AG04449 (cell line): Measurements from ENCODE around the gene HSDL1.

ENCODE experiments used
- CTCF ChIA-PET: fragments of 350-600 bp; formaldehyde crosslinking; extraction: SDS; loops from one replicate; lab custom pipeline; 2021; ENCODE audit warnings: antibody characterized with exemption; lab: Yijun Ruan, JAX
- POLR2A ChIA-PET: fragments of 400-600, 350-600 bp; formaldehyde crosslinking; extraction: SDS; loops from one replicate; lab custom pipeline; 2020; ENCODE audit warnings: antibody characterized with exemption, inconsistent platforms; lab: Yijun Ruan, JAX
- DNase-seq: peaks from one replicate; pipeline ENCODE4 v3.0.0-alpha.2; 2010; ENCODE audit warnings: low read depth, low spot score
- H3K4me3 ChIP-seq: 2 replicates; pipeline ENCODE4 v1.5.1; 2011; ENCODE audit warnings: low read depth, mild to moderate bottlenecking, control low read depth, low read length
- TF ChIP-seq, protein P1 (sequence below): IDR thresholded peaks from one replicate; pipeline ENCODE4 v1.5.1; 2011; ENCODE audit warnings: mild to moderate bottlenecking, moderate library complexity, low read length, control low read depth, inconsistent platforms; ENCODE audit not compliant: insufficient read depth; ENCODE audit errors: missing control alignments

Gene HSDL1

DNA sequence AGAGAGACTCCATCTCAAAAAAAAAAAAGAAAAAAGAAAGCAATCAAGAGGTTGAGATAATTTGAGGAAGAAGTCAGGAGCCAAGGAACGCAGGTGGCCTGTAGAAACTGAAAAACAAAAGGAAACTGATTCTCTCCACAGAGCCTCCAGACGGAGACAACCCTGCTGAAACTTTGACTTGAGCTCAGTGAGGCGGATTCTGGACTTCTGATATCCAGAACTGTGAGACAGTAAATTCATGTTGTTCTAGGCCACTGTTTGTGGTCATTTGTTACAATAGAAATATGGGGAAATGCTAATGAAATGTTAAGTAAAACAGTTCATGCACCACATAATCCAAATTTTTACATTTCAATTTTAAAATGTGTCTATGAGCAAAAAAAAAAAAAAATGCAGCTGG lies 33.5 kb downstream of the HSDL1 start:
- TF ChIP-seq, protein P1, sequence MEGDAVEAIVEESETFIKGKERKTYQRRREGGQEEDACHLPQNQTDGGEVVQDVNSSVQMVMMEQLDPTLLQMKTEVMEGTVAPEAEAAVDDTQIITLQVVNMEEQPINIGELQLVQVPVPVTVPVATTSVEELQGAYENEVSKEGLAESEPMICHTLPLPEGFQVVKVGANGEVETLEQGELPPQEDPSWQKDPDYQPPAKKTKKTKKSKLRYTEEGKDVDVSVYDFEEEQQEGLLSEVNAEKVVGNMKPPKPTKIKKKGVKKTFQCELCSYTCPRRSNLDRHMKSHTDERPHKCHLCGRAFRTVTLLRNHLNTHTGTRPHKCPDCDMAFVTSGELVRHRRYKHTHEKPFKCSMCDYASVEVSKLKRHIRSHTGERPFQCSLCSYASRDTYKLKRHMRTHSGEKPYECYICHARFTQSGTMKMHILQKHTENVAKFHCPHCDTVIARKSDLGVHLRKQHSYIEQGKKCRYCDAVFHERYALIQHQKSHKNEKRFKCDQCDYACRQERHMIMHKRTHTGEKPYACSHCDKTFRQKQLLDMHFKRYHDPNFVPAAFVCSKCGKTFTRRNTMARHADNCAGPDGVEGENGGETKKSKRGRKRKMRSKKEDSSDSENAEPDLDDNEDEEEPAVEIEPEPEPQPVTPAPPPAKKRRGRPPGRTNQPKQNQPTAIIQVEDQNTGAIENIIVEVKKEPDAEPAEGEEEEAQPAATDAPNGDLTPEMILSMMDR = no peak
- POLR2A ChIA-PET = interaction anchor here (0.7 kb wide), 1 partner anchor 27 kb away, joined by 3 read pairs; no protein-coding TSS in a partner anchor
- H3K4me3 ChIP-seq = no peak overlapping the region
- CTCF ChIA-PET = interaction anchor here (0.9 to 1.5 kb wide), 4 partner anchors 10 to 45 kb away, joined by 3 to 5 read pairs (median 4); no protein-coding TSS in a partner anchor
- no peak for DNase-seq

DNA sequence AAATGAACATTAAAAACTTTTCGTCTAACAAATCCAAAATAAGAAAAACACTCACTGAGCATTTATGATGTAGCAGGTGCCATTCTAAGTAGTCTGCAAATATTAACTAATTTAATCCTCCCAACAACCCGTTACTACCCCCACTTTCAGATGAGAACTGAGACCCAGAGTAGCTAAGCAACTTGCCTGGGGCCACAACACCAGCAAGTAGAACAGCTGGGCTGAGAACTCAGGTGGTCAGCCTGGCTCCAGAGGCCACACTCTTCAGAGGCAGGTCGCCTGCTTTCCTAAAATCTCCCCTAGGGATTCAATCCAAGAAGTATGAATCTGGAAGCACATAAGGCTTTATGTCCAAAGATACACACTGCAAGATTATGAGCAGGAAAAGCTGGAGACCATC lies 34.5 kb downstream of the HSDL1 start:
- POLR2A ChIA-PET = no interaction called here
- TF ChIP-seq, protein P1 = no peak
- DNase-seq = no peak
- no peak overlapping the region for H3K4me3 ChIP-seq
- CTCF ChIA-PET = interaction anchor here (1.2 to 1.5 kb wide), 4 partner anchors 13 to 65 kb away, joined by 3 to 5 read pairs (median 4); no protein-coding TSS in a partner anchor

DNA sequence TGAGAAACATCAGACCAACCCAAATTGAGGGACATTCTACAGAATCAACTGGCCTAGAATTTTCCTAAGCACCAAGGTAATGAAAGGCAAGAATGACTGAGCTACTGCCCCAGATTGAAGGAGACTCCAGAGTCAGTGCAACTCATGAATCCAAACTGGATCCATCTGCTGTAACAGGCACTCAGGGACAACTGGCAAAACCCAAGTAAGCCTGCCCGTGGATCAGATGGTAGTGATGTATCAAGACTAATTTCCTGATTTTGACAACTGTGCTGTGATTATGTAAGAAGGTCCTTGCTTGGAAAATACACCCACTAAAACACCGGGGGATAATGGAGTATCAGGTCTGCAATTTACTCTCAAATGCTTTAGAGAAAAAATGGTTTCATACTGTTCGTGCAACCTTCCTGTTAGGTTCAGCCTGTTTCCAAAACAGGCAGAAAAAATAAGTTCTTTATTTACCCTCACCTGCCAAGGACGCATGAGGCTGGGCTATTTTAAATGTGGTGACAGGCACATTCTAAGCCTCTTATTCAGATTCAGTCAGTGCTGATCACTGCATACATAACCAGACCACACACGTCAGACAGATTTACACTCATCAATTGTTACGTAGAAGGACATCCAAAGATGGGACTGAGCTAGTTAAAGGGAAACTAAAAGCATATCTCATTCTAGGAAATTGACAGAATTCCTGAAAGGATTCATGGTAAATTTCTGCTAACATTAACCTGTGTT lies 35.2 kb downstream of the HSDL1 start:
- TF ChIP-seq, protein P1 = no peak
- CTCF ChIA-PET = interaction anchor here (1.2 to 2.1 kb wide), 4 partner anchors 12 to 77 kb away, joined by 3 to 5 read pairs (median 4); partner anchors contain the start of gene TAF1C
- no peak for DNase-seq
- no peak overlapping the region for H3K4me3 ChIP-seq
- POLR2A ChIA-PET = no interaction called here

DNA sequence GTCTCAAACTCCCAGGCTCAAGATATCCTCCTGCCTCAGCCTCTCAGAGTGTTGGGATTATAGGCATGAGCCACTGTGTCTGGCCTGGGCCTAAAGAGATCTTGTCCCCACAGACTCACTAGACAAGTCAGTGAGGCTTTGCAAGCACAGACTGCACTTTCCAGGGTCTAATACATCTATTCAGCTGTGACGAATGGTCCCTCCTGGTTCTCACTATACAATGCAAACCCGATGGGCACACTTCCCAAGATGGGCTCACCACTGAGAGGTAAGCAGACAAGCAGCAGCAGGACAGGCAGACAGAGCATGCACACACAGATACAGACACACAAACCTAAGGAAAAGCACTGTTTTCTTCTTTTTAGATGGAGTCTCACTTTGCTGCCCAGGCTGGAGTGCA lies 37.1 kb downstream of the HSDL1 start:
- no peak for DNase-seq
- ChIA-PET CTCF (interaction anchor here (0.8 to 4.5 kb wide), 2 partner anchors 8 to 42 kb away, joined by 3 to 20 read pairs; partner anchors contain the start of gene MBTPS1), POLR2A (interaction anchor here (0.6 kb wide), 1 partner anchor 192 kb away, joined by 3 read pairs; no protein-coding TSS in a partner anchor)
- H3K4me3 ChIP-seq = no peak overlapping the region
- TF ChIP-seq, protein P1 = no peak

DNA sequence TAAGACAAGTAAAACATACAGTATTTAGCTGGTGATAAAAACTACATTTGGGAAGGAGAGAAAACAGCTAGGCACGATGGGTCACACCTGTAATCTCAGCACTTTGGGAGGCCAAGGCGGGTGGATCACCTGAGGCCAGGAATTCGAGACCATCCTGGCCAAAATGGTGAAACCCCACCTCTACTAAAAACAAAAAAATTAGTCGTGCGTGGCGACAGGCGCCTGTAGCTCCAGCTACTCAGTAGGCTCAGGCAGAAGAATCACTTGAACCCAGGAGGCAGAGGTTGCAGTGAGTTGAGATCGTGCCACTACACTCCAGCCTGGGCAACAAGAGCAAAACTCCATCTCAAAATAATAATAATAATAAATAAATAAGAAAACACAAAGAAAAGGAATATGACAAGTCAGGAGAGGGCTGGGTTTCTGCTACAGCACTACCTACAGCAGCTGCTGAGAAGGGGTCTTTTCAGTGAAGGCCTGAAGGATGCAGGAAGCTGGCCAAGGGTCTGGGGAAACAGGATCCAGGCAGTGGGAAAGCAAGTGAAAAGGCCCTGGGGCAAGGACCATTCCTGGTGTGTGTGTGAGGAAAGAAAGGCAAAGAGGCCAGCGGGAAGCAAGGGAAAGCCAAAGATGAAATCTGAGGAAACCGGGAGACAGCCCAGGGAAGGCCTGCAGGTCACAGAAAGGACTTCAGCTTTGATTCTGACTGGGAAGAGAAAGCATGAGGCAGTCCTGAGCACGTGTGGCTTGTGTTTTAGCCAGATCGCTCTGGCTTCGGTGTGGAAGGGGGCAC lies 38.8 kb downstream of the HSDL1 start:
- POLR2A ChIA-PET = no interaction called here
- no peak for DNase-seq
- no peak overlapping the region for H3K4me3 ChIP-seq
- CTCF ChIA-PET = interaction anchor here (1.6 to 4.5 kb wide), 3 partner anchors 10 to 22 kb away, joined by 6 to 20 read pairs (median 6); partner anchors contain the start of gene MBTPS1
- TF ChIP-seq, protein P1 = no peak
